Liver (tissue), 9 donors: ENCODE data around the gene LAMB2. TPM values are rescaled to one million over a fixed set of nuclear protein-coding genes. Genes with fewer than 3 reads are reported as not detected.

Experiments
- DNase-seq: peaks from one replicate; pipeline ENCODE4 v3.0.0-alpha.2; 2017; ENCODE audit warnings: low spot score
- H3K27ac ChIP-seq, 2 donors: one replicate each; pipeline ENCODE4 v1.7.0; 2013; ENCODE audit warnings: inconsistent platforms in 2 of 2, low read length in 2 of 2, control low read depth in 1 of 2, low read depth in 1 of 2, mild to moderate bottlenecking in 1 of 2
- H3K27me3 ChIP-seq, 4 donors: one replicate each; pipeline versions ENCODE4 v1.6.1 to v1.7.0; 2013; ENCODE audit warnings: low read length in 3 of 4, inconsistent platforms in 1 of 4, mild to moderate bottlenecking in 1 of 4, moderate library complexity in 1 of 4; ENCODE audit not compliant: control insufficient read depth in 4 of 4, insufficient read depth in 4 of 4
- H3K36me3 ChIP-seq, 4 donors: one replicate each; pipeline versions ENCODE4 v1.6.1 to v1.7.0; 2013; ENCODE audit warnings: low read length in 3 of 4, mild to moderate bottlenecking in 3 of 4, low read depth in 1 of 4, moderate library complexity in 1 of 4; ENCODE audit not compliant: control insufficient read depth in 4 of 4, insufficient read depth in 3 of 4
- H3K4me1 ChIP-seq, 4 donors: one replicate each; pipeline versions ENCODE4 v1.6.1 to v1.7.0; 2013; ENCODE audit warnings: low read length in 3 of 4, mild to moderate bottlenecking in 3 of 4, moderate library complexity in 1 of 4; ENCODE audit not compliant: control insufficient read depth in 4 of 4, insufficient read depth in 4 of 4
- H3K4me3 ChIP-seq, 3 donors: one replicate each; pipeline versions ENCODE4 v1.6.1 to v1.7.0; 2013; ENCODE audit warnings: low read length in 3 of 3, control low read depth in 1 of 3, low read depth in 1 of 3, mild to moderate bottlenecking in 1 of 3
- H3K9ac ChIP-seq, 2 donors: one replicate each; pipeline ENCODE4 v1.7.0; 2013; ENCODE audit warnings: low read length in 2 of 2, mild to moderate bottlenecking in 2 of 2, moderate library complexity in 2 of 2, control low read depth in 1 of 2, low read depth in 1 of 2
- H3K9me3 ChIP-seq, 4 donors: one replicate each; pipeline versions ENCODE4 v1.6.1 to v1.7.0; 2013; ENCODE audit warnings: low read length in 3 of 4; ENCODE audit not compliant: control insufficient read depth in 4 of 4
- CTCF ChIP-seq: fragments of 150-350 bp; IDR thresholded peaks from 2 replicates; pipeline ENCODE4 v1.5.1; 2017; ENCODE audit warnings: improper control_type of control experiment, low read depth, low read length; ENCODE audit not compliant: missing input control
- EGR1 ChIP-seq, 2 donors: IDR thresholded peaks; 2 replicates each; pipeline ENCODE4 v1.6.1; 2016 to 2018; ENCODE audit warnings: antibody characterized with exemption in 2 of 2, low read depth in 2 of 2
- FOXA1 ChIP-seq: IDR thresholded peaks from 2 replicates; pipeline ENCODE4 v1.6.1; 2016; ENCODE audit warnings: antibody characterized with exemption
- FOXA2 ChIP-seq: IDR thresholded peaks from 2 replicates; pipeline ENCODE4 v1.6.1; 2016; ENCODE audit warnings: antibody characterized with exemption
- GABPA ChIP-seq, 2 donors: IDR thresholded peaks in 1 of 2; conservative IDR thresholded peaks in 1 of 2; 2 replicates each; pipeline ENCODE4 v1.6.1; 2016; ENCODE audit warnings: antibody characterized with exemption in 2 of 2, mild to moderate bottlenecking in 1 of 2, moderate library complexity in 1 of 2
- HNF4A ChIP-seq, 2 donors: conservative IDR thresholded peaks; 2 replicates each; pipeline ENCODE4 v1.6.1; 2016; ENCODE audit warnings: antibody characterized with exemption in 2 of 2, mild to moderate bottlenecking in 2 of 2
- HNF4G ChIP-seq: IDR thresholded peaks from 2 replicates; pipeline ENCODE4 v1.6.1; 2016; ENCODE audit warnings: antibody characterized with exemption
- JUND ChIP-seq, 2 donors: IDR thresholded peaks; 2 replicates each; pipeline ENCODE4 v1.6.1; 2016; ENCODE audit warnings: antibody characterized with exemption in 2 of 2
- NR2F2 ChIP-seq: IDR thresholded peaks from 2 replicates; pipeline ENCODE4 v1.6.1; 2016; ENCODE audit warnings: antibody characterized with exemption
- RAD21 ChIP-seq, 2 donors: IDR thresholded peaks; 2 replicates each; pipeline ENCODE4 v1.6.1; 2016; ENCODE audit warnings: antibody characterized with exemption in 2 of 2, mild to moderate bottlenecking in 2 of 2
- RXRA ChIP-seq, 2 donors: IDR thresholded peaks; 2 replicates each; pipeline ENCODE4 v1.6.1; 2017 to 2018; ENCODE audit warnings: antibody characterized with exemption in 2 of 2, mild to moderate bottlenecking in 1 of 2
- SP1 ChIP-seq: IDR thresholded peaks from 2 replicates; pipeline ENCODE4 v1.6.1; 2018; ENCODE audit warnings: antibody characterized with exemption, mild to moderate bottlenecking
- TAF1 ChIP-seq: conservative IDR thresholded peaks from 2 replicates; pipeline ENCODE4 v1.6.1; 2016; ENCODE audit warnings: antibody characterized with exemption, mild to moderate bottlenecking
- YY1 ChIP-seq: IDR thresholded peaks from 2 replicates; pipeline ENCODE4 v1.6.1; 2016; ENCODE audit warnings: antibody characterized with exemption, mild to moderate bottlenecking
- WGBS: extraction: QIAGEN DNeasy Blood & Tissue Kit; methylation state at CpG from one replicate; pipeline ENCODE4 v1.1.7; 2013; 5-methylcytosine and 5-hydroxymethylcytosine counted together
- polyA plus RNA-seq, 2 donors: library from polyadenylated mRNA; stranded (reverse) in 1 of 2; unstranded in 1 of 2; fragments of 200-250 nt in 1 of 2; fragments of >200 nt in 1 of 2; fragmentation: Nextera tagmentation in 1 of 2; extraction: Ambion mirVana in 1 of 2; gene quantifications; one replicate each; pipeline versions ENCODE4 v1.2.1 to v1.2.3, GENCODE V29; 2013 to 2015
- total RNA-seq, 2 donors: library from RNA; depleted of rRNA; stranded (reverse); fragments of >200 nt; gene quantifications; one replicate each; pipeline ENCODE4 v1.2.3, GENCODE V29; 2014
- TF ChIP-seq, protein P1 (sequence below): IDR thresholded peaks from 2 replicates; pipeline ENCODE4 v1.6.1; 2016; ENCODE audit warnings: antibody characterized with exemption
- TF ChIP-seq, protein P2 (sequence below): IDR thresholded peaks from 2 replicates; pipeline ENCODE4 v1.6.1; 2016; ENCODE audit warnings: antibody characterized with exemption
- TF ChIP-seq, protein P3 (sequence below): IDR thresholded peaks from 2 replicates; pipeline ENCODE4 v1.6.1; 2016; ENCODE audit warnings: antibody characterized with exemption, mild to moderate bottlenecking
- TF ChIP-seq, protein P4 (sequence below): IDR thresholded peaks from 2 replicates; pipeline ENCODE4 v1.6.1; 2016; ENCODE audit warnings: antibody characterized with exemption
- donor health status: healthy.
- donor health status: healthy.
- donor health status: healthy.
- donor health status: healthy.
- donor health status: healthy.

The LAMB2 gene
- total and polyA plus RNA-seq, 4 donors = 87.6 to 172 (median 134) TPM

GRCh38 chr3:49079270-49079669, 53.6 kb downstream of the LAMB2 start:
- WGBS = 95% methylated on average over 2 of the region's 2 CpGs

More at GRCh38 chr3:49079270-49079669, 53.6 kb downstream of the LAMB2 start:
- no peaks in the 10 kb centered on the region for H3K27me3 ChIP-seq
- no peak overlapping the region for H3K27ac ChIP-seq
- DNase-seq = no peak
- H3K4me1 ChIP-seq = peaks cover 0 to 5% (median 0%) of the 10 kb centered on the region in 4 donors
- no peak overlapping the region for H3K9ac ChIP-seq
- H3K9me3 ChIP-seq = no peaks in the 10 kb centered on the region
- H3K36me3 ChIP-seq = peaks cover 12 to 29% (median 20%) of the 10 kb centered on the region in 4 donors
- TF ChIP-seq, protein P1, sequence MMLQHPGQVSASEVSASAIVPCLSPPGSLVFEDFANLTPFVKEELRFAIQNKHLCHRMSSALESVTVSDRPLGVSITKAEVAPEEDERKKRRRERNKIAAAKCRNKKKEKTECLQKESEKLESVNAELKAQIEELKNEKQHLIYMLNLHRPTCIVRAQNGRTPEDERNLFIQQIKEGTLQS = no peak
- TF ChIP-seq CTCF = no peak
- TF ChIP-seq RXRA (IDR thresholded peaks at IDR 0.05) = no peak
- TF ChIP-seq FOXA1 = no peak
- TF ChIP-seq JUND (IDR thresholded peaks at IDR 0.05) = no peak
- TF ChIP-seq, protein P2, sequence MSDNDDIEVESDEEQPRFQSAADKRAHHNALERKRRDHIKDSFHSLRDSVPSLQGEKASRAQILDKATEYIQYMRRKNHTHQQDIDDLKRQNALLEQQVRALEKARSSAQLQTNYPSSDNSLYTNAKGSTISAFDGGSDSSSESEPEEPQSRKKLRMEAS = no peak
- TF ChIP-seq SP1 = no peak
- TF ChIP-seq EGR1 (IDR thresholded peaks at IDR 0.05; ENCODE audit: low read depth in 2 of 2) = no peak
- no peak for TF ChIP-seq GABPA (IDR thresholded peaks at IDR 0.05 in 1 of 2, conservative IDR thresholded peaks at IDR 0.05 in 1 of 2)
- no peak for TF ChIP-seq TAF1
- TF ChIP-seq HNF4G = no peak
- no peak for TF ChIP-seq NR2F2
- TF ChIP-seq, protein P3, sequence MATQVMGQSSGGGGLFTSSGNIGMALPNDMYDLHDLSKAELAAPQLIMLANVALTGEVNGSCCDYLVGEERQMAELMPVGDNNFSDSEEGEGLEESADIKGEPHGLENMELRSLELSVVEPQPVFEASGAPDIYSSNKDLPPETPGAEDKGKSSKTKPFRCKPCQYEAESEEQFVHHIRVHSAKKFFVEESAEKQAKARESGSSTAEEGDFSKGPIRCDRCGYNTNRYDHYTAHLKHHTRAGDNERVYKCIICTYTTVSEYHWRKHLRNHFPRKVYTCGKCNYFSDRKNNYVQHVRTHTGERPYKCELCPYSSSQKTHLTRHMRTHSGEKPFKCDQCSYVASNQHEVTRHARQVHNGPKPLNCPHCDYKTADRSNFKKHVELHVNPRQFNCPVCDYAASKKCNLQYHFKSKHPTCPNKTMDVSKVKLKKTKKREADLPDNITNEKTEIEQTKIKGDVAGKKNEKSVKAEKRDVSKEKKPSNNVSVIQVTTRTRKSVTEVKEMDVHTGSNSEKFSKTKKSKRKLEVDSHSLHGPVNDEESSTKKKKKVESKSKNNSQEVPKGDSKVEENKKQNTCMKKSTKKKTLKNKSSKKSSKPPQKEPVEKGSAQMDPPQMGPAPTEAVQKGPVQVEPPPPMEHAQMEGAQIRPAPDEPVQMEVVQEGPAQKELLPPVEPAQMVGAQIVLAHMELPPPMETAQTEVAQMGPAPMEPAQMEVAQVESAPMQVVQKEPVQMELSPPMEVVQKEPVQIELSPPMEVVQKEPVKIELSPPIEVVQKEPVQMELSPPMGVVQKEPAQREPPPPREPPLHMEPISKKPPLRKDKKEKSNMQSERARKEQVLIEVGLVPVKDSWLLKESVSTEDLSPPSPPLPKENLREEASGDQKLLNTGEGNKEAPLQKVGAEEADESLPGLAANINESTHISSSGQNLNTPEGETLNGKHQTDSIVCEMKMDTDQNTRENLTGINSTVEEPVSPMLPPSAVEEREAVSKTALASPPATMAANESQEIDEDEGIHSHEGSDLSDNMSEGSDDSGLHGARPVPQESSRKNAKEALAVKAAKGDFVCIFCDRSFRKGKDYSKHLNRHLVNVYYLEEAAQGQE = no peak
- TF ChIP-seq YY1 = no peak
- TF ChIP-seq RAD21 (IDR thresholded peaks at IDR 0.05) = no peak
- no peak for TF ChIP-seq HNF4A (conservative IDR thresholded peaks at IDR 0.05)
- no peak for TF ChIP-seq FOXA2
- TF ChIP-seq, protein P4, sequence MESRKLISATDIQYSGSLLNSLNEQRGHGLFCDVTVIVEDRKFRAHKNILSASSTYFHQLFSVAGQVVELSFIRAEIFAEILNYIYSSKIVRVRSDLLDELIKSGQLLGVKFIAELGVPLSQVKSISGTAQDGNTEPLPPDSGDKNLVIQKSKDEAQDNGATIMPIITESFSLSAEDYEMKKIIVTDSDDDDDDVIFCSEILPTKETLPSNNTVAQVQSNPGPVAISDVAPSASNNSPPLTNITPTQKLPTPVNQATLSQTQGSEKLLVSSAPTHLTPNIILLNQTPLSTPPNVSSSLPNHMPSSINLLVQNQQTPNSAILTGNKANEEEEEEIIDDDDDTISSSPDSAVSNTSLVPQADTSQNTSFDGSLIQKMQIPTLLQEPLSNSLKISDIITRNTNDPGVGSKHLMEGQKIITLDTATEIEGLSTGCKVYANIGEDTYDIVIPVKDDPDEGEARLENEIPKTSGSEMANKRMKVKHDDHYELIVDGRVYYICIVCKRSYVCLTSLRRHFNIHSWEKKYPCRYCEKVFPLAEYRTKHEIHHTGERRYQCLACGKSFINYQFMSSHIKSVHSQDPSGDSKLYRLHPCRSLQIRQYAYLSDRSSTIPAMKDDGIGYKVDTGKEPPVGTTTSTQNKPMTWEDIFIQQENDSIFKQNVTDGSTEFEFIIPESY = no peak
- H3K4me3 ChIP-seq = no peak overlapping the region
